Lower lobe of right lung (tissue), 2 donors: ENCODE results near the gene NRDC. TPM values are rescaled to one million over a fixed set of nuclear protein-coding genes. Genes with fewer than 3 reads are reported as not detected.

Source experiments
- ATAC-seq, 2 donors: fragments of 200-7000 bp; cut with Tn5 transposase; one replicate each; pipeline ENCODE4 v1.9.1; 2020 to 2022; ENCODE audit warnings: mild to moderate bottlenecking in 2 of 2, moderate library complexity in 2 of 2
- DNase-seq: peaks from one replicate; pipeline ENCODE4 v3.0.0-alpha.2; 2020
- H3K27ac ChIP-seq: fragments of 200-600 bp; one replicate; pipeline ENCODE4 v1.8.0; 2022
- H3K27me3 ChIP-seq: fragments of 200-600 bp; one replicate; pipeline ENCODE4 v1.8.0; 2022; ENCODE audit warnings: low read depth
- H3K36me3 ChIP-seq: fragments of 200-600 bp; one replicate; pipeline ENCODE4 v1.8.0; 2022; ENCODE audit warnings: mild to moderate bottlenecking
- H3K4me1 ChIP-seq: fragments of 200-600 bp; one replicate; pipeline ENCODE4 v1.8.0; 2022
- H3K4me3 ChIP-seq: fragments of 200-600 bp; one replicate; pipeline ENCODE4 v1.8.0; 2022; ENCODE audit warnings: mild to moderate bottlenecking
- H3K9me3 ChIP-seq: fragments of 200-600 bp; one replicate; pipeline ENCODE4 v1.8.0; 2022
- CTCF ChIP-seq: fragments of 200-600 bp; IDR thresholded peaks from one replicate; pipeline ENCODE4 v1.8.0; 2022; ENCODE audit warnings: antibody characterized with exemption, mild to moderate bottlenecking
- intact Hi-C: fragments of 100-400 bp; cut with DNase I; formaldehyde crosslinking; loops from one replicate; pipeline ENCODE4 v1.11.0; 2022
- total RNA-seq: library from RNA; stranded (reverse); fragmentation: NEBNext Ultra II Directional; extraction: Animal tissue kit (Norgen Biotek cat#: 25700); gene quantifications from one replicate; pipeline ENCODE4 v1.2.1, GENCODE V29; 2021
- donor health status: DM: no; HTN: yes; CAD: no; lungs with severe emphysema.

The NRDC gene
- total RNA-seq, 1 donor from 2014 or later = 115 TPM

- no peaks in the 10 kb centered on the region for H3K9me3 ChIP-seq
- no peak overlapping the region for H3K4me3 ChIP-seq
- intact Hi-C loops = no loop called here
- no peak for ATAC-seq
- no peaks in the 10 kb centered on the region for H3K27me3 ChIP-seq
- H3K36me3 ChIP-seq = peaks cover 36% of the 10 kb centered on the region
- TF ChIP-seq CTCF = no peak
- DNase-seq = no peak
- no peaks in the 10 kb centered on the region for H3K4me1 ChIP-seq
- H3K27ac ChIP-seq = no peak overlapping the region
Observed at GRCh38 chr1:51750729-51751128, 127.8 kb downstream of the NRDC start.

- Histone ChIP-seq H3K9me3 (no peaks in the 10 kb centered on the region), H3K27ac (no peak overlapping the region), H3K27me3 (no peaks in the 10 kb centered on the region), H3K36me3 (peaks cover 31% of the 10 kb centered on the region), H3K4me3 (no peak overlapping the region), H3K4me1 (no peaks in the 10 kb centered on the region)
- DNase-seq (no peak), ATAC-seq (no peak)
- no peak for TF ChIP-seq CTCF
- intact Hi-C loops = no loop called here
Observed at GRCh38 chr1:51750218-51750617, 128.3 kb downstream of the NRDC start.

GRCh38 chr1:51749151-51749550 is 129.4 kb downstream of the NRDC start:
- intact Hi-C loops = no loop called here
- H3K4me3 ChIP-seq = no peak overlapping the region
- ATAC-seq (no peak), DNase-seq (no peak)
- no peaks in the 10 kb centered on the region for H3K27me3 ChIP-seq
- H3K27ac ChIP-seq = no peak overlapping the region
- H3K36me3 ChIP-seq = peaks cover 30% of the 10 kb centered on the region
- TF ChIP-seq CTCF = no peak
- no peaks in the 10 kb centered on the region for H3K4me1 ChIP-seq
- no peaks in the 10 kb centered on the region for H3K9me3 ChIP-seq

- H3K27me3 ChIP-seq = no peaks in the 10 kb centered on the region
- no peak overlapping the region for H3K4me3 ChIP-seq
- no peak overlapping the region for H3K27ac ChIP-seq
- TF ChIP-seq CTCF = no peak
- DNase-seq = no peak
- intact Hi-C loops = no loop called here
- H3K9me3 ChIP-seq = no peaks in the 10 kb centered on the region
- no peak for ATAC-seq
- peaks cover 5% of the 10 kb centered on the region for H3K4me1 ChIP-seq
- H3K36me3 ChIP-seq = peaks cover 20% of the 10 kb centered on the region
Observed at GRCh38 chr1:51745304-51745570, 133.3 kb downstream of the NRDC start.

GRCh38 chr1:51744506-51745303 is 133.8 kb downstream of the NRDC start:
- Histone ChIP-seq H3K27me3 (no peaks in the 10 kb centered on the region), H3K4me1 (peaks cover 5% of the 10 kb centered on the region), H3K27ac (no peak overlapping the region), H3K36me3 (peaks cover 20% of the 10 kb centered on the region), H3K9me3 (no peaks in the 10 kb centered on the region), H3K4me3 (no peak overlapping the region)
- intact Hi-C loops = no loop called here
- ATAC-seq (no peak), DNase-seq (no peak)
- TF ChIP-seq CTCF = no peak
